Activated CD8-positive, alpha-beta T cell treated with anti-CD3 and anti-CD28 coated beads, Interleukin-2, amount 10 ng/mL, durations not matched to agents 7 days and 5 days (primary cell): ENCODE data around the gene SDC1. TPM values are rescaled to one million over a fixed set of nuclear protein-coding genes. Genes with fewer than 3 reads are reported as not detected.

Source experiments
- ATAC-seq: fragments of 150-1000 bp; cut with Tn5 transposase; one replicate; pipeline ENCODE4 v1.10.0; 2021; ENCODE audit warnings: moderate library complexity
- CTCF ChIA-PET: fragments of 350-600 bp; sonication (Branson Sonifier 250); formaldehyde crosslinking; loops from one replicate; lab custom pipeline; 2021; ENCODE audit warnings: antibody characterized with exemption; lab: Charles Lee
- POLR2A ChIA-PET: fragments of 350-600 bp; sonication (Branson Sonifier 250); formaldehyde crosslinking; loops from one replicate; lab custom pipeline; 2021; ENCODE audit warnings: antibody characterized with exemption; lab: Charles Lee
- DNase-seq: peaks from one replicate; pipeline ENCODE4 v3.0.0-alpha.2; 2020
- H3K27ac Mint-ChIP-seq: one replicate; pipeline ENCODE4 v1.8.0; 2021; ENCODE audit warnings: mild to moderate bottlenecking, mixed read lengths
- H3K27me3 Mint-ChIP-seq: one replicate; pipeline ENCODE4 v1.8.0; 2021; ENCODE audit warnings: low read depth, mixed read lengths
- H3K36me3 Mint-ChIP-seq: one replicate; pipeline ENCODE4 v1.8.0; 2021; ENCODE audit warnings: low read depth, mixed read lengths
- H3K4me1 Mint-ChIP-seq: one replicate; pipeline ENCODE4 v1.8.0; 2021; ENCODE audit warnings: low read depth, mixed read lengths
- H3K4me3 Mint-ChIP-seq: one replicate; pipeline ENCODE4 v1.8.0; 2021; ENCODE audit warnings: mild to moderate bottlenecking, mixed read lengths
- H3K9me3 Mint-ChIP-seq: one replicate; pipeline ENCODE4 v1.8.0; 2022; ENCODE audit warnings: mixed read lengths; ENCODE audit not compliant: insufficient read depth
- total RNA-seq, 2 experiments: library from RNA; stranded (reverse); gene quantifications; one replicate each; pipeline ENCODE4 v1.2.3, GENCODE V29; 2021

SDC1 gene
- total RNA-seq, 2 experiments from 2014 or later: not detected

DNA sequence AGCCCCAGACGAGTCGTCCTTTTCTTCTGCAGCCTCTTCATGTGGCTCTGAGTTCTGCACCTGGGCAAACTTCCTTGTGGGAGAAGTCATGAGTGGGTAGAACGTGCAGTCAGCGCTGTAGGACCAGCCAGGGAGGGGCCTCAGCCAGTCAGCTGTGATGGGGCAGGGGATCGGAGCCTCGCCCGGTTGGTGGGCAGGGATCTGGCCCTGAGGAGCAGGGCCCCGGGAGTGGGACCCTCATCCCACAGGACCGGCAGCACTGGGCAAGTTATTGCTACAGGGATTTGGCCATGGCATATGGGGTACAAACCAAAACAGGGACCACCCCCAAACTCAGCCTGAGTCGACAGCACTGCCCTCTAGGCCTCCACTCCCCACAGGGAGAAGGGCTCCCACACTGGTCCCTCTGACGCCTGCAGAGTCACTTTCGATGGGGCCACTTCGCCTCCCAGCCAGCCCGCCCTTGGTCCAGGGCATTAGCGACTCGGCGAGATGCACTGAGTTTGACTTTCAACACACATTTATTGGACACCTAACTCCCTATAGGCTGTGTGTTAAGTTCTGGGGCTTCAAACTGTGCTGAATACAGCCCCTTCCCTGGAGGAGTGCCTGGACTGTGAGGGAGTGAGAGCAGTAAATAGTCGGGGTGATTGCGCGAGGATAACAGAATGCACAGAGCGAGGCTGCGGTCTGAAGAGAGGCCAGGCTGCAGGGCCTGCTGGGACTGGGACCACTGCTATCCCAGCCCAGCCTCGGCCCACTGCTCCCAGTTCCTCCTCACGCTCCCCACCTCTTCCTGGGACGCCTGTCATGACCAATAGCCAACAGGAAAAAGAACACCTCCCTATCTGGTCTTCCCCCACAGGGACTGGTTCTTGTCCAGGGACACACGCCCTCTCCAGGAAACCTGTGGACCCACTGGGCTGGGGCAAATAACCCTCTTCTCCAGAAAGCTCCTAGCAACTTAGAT, 55.9 kb downstream of the SDC1 start:
- no peak overlapping the region for H3K4me3 Mint-ChIP-seq

DNA sequence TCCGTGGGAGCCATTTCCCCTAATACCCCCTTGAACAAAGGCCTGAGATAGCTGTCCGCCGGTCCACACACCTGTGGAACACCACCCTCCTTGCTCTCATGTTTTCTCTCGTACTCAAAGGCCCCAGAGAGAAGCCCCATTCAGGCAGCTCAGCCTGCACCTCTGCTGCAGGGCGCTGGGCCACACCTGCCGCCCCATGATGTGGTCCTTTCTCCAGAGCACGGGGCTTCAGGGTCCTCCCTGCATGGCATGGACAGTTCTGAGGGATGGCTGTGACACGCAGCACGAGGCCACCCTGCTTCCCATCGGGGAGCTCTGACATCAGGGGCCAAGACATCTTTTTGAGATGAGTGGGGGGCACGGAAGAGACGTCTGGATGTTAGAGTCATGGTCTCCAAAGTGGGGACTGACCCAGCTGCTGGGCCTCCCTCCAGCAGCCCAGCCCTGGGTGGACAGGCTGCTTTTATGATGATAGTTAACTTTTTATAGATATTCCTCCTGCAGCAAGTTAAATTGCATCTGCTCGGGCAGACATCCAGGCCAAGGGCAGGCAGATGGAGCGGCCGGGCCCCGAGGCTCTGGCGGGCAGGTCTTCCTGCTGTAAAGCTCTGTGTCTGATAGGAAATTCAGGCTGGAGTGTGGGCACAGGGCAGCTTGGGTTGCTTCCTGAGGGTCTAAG, 56.7 kb downstream of the SDC1 start:
- no peaks in the 10 kb centered on the region for H3K27me3 Mint-ChIP-seq
- no peak overlapping the region for H3K4me3 Mint-ChIP-seq
- POLR2A ChIA-PET: no interaction called here
- H3K9me3 Mint-ChIP-seq: no peaks in the 10 kb centered on the region
- no peaks in the 10 kb centered on the region for H3K36me3 Mint-ChIP-seq
- ATAC-seq (no peak), DNase-seq (no peak)
- CTCF ChIA-PET: no interaction called here
- H3K27ac Mint-ChIP-seq: no peak overlapping the region
- H3K4me1 Mint-ChIP-seq: no peaks in the 10 kb centered on the region

More for the DNA sequence above, 55.9 kb downstream of the SDC1 start:
- Mint-ChIP-seq H3K4me1 (no peaks in the 10 kb centered on the region), H3K27me3 (no peaks in the 10 kb centered on the region), H3K9me3 (no peaks in the 10 kb centered on the region), H3K36me3 (no peaks in the 10 kb centered on the region), H3K27ac (no peak overlapping the region)
- no peak for DNase-seq
- CTCF ChIA-PET: no interaction called here
- ATAC-seq: no peak
- POLR2A ChIA-PET: no interaction called here

DNA sequence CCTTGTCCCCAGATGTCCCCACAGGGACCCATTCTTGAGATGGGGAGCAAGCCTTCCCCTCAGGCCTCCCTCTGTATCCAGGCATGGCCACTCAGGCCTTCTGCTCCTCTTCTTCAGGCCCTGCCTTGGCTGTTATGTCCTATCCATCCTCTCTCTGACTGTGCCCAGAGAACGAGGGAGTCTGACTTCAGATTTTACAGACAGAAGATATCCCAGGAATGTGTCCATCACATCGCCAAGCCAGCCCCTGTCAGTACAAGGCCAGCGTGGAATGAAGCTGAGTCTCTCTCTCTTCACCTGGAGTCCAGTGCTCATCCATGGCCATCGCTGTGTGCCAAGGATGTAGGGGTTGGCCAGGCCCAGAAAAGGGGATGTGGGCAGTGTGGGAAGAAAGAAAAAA, 57.6 kb downstream of the SDC1 start:
- ATAC-seq (no peak), DNase-seq (no peak)
- Mint-ChIP-seq H3K27me3 (peaks cover 3% of the 10 kb centered on the region), H3K36me3 (no peaks in the 10 kb centered on the region), H3K9me3 (no peaks in the 10 kb centered on the region), H3K27ac (no peak overlapping the region), H3K4me1 (no peaks in the 10 kb centered on the region), H3K4me3 (no peak overlapping the region)
- POLR2A ChIA-PET: no interaction called here
- CTCF ChIA-PET: interaction anchor here (0.6 kb wide), 1 partner anchor 1059 kb away, joined by 3 read pairs; no protein-coding TSS in a partner anchor

DNA sequence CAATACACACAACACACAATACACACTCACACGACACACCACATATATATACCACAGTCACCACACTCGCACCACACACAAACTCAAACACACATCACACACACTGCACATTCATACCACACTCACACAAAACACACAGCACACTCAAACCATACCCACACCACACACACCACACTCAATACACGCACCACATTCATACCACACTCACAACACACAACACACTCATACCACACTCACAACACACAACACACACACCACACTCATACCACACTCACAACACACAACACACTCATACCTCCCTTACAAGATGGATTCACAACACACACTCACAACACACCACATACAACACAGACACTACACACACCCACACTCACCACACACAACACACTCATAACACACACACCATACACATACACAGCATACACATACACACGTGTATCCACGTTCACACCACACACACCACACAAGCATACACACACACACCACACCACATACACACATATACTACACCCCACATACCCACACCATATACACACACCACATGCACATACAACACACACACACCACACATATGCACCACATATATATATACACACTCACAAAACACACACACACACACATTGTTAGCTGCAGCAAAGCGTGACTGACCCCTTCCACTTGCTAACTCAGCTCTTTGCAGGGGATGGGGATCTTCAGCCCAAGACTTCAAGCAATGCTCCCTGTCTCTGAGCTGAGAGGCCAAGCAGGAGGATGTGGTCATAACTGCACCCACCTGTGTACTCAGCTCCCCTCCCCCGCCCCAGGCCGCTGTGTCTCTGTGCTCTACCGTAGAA, 59.0 kb downstream of the SDC1 start:
- no peaks in the 10 kb centered on the region for H3K4me1 Mint-ChIP-seq

DNA sequence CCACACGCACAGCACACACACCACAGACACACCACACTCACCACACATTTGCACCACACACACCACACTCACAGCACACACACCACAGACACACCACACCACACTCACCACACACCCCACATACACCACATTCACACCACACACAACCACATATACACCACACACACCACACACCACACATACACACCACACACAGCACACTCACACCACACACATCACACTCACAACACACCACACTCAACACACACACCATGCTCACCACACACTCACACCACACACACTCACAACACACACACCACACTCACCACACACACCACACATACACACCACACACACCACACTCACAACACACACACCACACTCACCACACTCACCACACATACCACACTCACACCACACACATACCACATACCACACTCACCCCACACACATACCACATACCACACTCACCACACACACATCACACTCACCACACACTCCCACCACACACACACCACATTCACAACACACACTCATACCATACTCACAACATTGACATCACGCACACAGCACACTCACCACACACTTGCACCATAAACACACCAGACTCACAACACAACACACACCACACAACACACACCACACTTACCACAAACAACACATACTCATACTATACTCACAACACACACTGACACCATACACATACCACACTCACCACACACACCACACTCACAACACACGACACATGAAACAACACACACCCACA, 60.0 kb downstream of the SDC1 start:
- Mint-ChIP-seq H3K27ac (no peak overlapping the region), H3K27me3 (peaks cover 10% of the 10 kb centered on the region), H3K9me3 (no peaks in the 10 kb centered on the region), H3K4me3 (no peak overlapping the region), H3K4me1 (no peaks in the 10 kb centered on the region), H3K36me3 (no peaks in the 10 kb centered on the region)
- POLR2A ChIA-PET: no interaction called here
- CTCF ChIA-PET: no interaction called here
- ATAC-seq (no peak), DNase-seq (no peak)

More for the DNA sequence above, 59.0 kb downstream of the SDC1 start:
- Mint-ChIP-seq H3K9me3 (no peaks in the 10 kb centered on the region), H3K27ac (no peak overlapping the region), H3K4me3 (no peak overlapping the region), H3K36me3 (no peaks in the 10 kb centered on the region), H3K27me3 (peaks cover 10% of the 10 kb centered on the region)
- DNase-seq (peak; percentile 29), ATAC-seq (peak; percentile 49)
- CTCF ChIA-PET: no interaction called here
- POLR2A ChIA-PET: interaction anchor here (0.6 kb wide), 1 partner anchor 87 kb away, joined by 3 read pairs; no protein-coding TSS in a partner anchor

DNA sequence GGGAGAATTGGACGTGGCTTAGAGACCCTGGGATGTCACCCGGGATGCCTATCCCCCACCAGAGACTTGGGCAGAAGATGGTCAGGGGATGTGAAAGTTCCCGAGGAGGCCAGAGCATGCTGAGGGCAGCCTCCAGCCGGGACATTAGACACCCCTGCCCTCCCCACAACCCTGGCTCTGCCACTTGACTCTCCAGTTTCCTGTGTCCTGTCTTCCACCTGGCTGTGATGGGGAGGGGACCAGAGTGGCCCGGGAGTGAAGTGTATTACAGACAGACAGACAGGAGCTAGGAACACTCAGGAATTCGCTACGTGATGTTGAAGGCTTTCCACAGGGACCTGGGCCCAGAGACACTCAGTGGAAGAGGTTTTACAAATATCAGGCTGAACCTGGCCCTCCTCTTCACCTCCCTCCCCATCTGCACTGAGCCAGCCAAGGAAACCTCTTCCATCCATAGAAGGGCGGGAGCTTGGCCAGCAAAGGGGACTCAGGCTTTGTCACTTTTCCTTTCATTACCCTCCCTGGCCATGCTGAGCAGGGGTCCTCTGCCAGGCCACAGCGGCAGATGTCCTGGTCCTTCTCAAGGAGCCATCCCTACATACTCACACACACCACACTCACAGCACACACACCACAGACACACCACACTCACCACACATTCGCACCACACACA, 60.7 kb downstream of the SDC1 start:
- ChIA-PET POLR2A (no interaction called here), CTCF (no interaction called here)
- ATAC-seq: peak; percentile 61
- no peak overlapping the region for H3K4me3 Mint-ChIP-seq
- H3K36me3 Mint-ChIP-seq: no peaks in the 10 kb centered on the region
- no peak for DNase-seq
- no peak overlapping the region for H3K27ac Mint-ChIP-seq
- H3K4me1 Mint-ChIP-seq: no peaks in the 10 kb centered on the region
- no peaks in the 10 kb centered on the region for H3K9me3 Mint-ChIP-seq
- H3K27me3 Mint-ChIP-seq: peaks cover 17% of the 10 kb centered on the region

DNA sequence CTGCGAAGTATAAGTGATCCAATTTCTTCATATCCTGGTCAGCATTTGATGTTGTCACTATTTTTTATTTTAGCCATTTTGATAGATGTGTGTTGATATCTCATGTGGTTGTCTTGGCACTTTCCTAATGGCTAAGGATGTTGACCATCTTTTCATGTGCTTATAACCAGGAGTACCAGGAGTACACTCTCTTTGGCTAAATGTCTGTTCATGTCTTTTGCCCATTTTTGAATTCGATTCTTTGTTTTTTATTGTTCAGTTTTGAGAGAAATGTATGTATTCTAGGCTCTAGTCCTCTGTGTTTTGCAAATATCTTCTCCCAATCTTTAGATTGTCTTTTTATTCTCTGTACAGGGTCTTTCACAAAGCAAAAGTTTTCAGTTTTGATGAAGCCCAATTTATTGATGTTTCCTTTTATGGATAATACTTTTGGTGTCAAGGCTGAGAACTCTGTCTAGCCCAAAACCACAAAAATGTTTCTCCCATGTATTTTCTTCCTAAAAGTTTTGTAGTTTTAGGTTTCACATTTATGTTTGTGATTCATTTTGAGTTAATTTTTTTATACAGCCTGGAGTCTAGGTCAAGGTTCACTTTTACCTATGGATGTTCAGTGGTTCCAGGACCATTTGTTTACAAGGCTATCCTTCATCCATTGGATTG, 65.4 kb downstream of the SDC1 start:
- peaks cover 28% of the 10 kb centered on the region for H3K27me3 Mint-ChIP-seq
- CTCF ChIA-PET: no interaction called here
- no peak for ATAC-seq

DNA sequence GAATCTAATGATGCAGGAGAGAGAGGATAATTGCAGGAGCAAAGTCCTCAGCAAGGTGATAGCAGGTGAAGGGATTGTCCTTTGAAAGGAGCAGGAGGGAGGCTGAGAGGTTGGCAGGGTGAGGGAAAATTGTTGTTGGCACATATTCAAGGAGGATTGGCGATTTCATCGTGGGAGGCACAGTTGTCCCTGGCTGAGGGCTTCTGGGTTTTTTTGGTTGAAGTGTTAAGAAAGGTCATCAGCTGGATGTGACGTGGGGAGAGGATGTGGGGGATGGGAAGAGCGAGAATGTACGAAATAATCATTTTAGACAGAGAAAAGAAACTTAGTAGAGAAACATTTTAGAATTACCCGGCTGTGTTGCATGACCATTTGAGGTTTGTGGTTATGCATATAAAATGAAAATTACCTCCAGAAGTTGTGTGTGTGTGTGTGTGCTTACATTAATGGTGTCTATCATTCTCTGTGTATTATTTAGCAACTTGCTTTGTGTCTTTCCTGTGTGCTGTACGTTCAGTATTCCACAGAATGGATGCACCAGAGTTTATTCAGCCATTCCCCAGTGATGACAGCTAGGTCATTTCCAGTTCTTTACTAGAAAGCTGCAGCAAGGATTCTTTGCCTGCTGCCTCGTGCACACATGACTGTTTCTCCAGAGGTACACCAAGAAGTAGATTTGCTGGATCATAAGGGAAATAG, 67.6 kb downstream of the SDC1 start:
- Mint-ChIP-seq H3K4me1 (no peaks in the 10 kb centered on the region), H3K9me3 (no peaks in the 10 kb centered on the region), H3K27me3 (peaks cover 33% of the 10 kb centered on the region), H3K4me3 (no peak overlapping the region), H3K36me3 (no peaks in the 10 kb centered on the region), H3K27ac (no peak overlapping the region)
- DNase-seq (no peak), ATAC-seq (no peak)
- ChIA-PET CTCF (no interaction called here), POLR2A (no interaction called here)

More for the DNA sequence above, 65.4 kb downstream of the SDC1 start:
- POLR2A ChIA-PET: no interaction called here
- no peak overlapping the region for H3K4me3 Mint-ChIP-seq
- H3K36me3 Mint-ChIP-seq: no peaks in the 10 kb centered on the region
- no peak overlapping the region for H3K27ac Mint-ChIP-seq
- H3K9me3 Mint-ChIP-seq: no peaks in the 10 kb centered on the region
- no peak for DNase-seq
- no peaks in the 10 kb centered on the region for H3K4me1 Mint-ChIP-seq

DNA sequence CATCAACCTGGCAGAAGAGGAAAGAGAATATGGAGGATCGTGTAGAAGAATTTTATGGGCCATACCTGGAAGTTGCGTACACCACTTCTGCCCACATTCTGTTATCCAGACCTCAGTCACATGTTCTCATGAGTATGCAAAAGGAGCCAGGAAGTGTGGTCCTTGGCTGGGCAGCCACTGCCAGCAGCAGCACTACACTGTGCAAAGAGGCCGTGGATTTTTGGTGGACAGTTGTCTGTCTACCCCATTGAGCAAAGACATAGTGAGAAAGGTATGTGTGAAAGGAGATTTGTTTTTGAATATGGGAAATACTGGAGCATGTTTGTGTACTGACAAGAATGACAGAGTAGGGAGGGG, 68.1 kb downstream of the SDC1 start:
- ATAC-seq: no peak
- Mint-ChIP-seq H3K4me1 (no peaks in the 10 kb centered on the region), H3K4me3 (no peak overlapping the region), H3K9me3 (no peaks in the 10 kb centered on the region), H3K27ac (no peak overlapping the region), H3K36me3 (no peaks in the 10 kb centered on the region), H3K27me3 (peaks cover 31% of the 10 kb centered on the region)
- no peak for DNase-seq
- ChIA-PET POLR2A (no interaction called here), CTCF (no interaction called here)

DNA sequence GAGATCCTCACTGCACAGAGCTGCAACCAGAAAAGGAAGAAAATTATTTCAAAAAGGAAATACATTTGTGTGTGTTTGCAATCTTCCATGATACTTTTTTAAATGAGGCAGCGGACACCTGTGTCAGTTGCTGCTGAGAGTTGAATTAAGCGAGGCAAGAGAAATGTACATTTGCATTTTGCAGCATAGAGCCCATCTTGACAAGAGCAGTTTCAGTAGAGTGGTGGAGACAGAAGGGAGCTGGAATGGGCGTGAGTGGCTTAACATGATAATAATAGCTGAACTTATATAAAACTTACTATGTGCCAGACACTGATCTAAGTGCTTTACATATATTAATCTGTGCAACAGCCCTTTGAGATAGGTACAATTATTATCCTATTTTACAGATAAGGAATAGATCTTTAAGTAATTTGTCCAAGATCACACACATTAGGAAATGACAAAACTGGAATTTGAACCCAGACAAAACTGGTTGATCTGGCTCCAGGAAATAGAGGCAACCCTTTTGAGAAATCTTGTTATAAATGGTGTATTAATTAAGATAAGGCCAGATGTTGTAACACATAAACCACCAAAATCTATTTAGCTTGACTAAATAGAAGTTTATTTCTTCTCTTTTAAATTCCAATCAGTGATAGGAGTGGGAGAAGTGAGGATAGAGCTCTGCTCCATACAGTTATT, 68.7 kb downstream of the SDC1 start:
- Mint-ChIP-seq H3K27me3 (peaks cover 27% of the 10 kb centered on the region), H3K36me3 (no peaks in the 10 kb centered on the region), H3K4me1 (no peaks in the 10 kb centered on the region), H3K9me3 (no peaks in the 10 kb centered on the region), H3K4me3 (no peak overlapping the region), H3K27ac (no peak overlapping the region)
- CTCF ChIA-PET: no interaction called here
- ATAC-seq (no peak), DNase-seq (no peak)
- POLR2A ChIA-PET: no interaction called here
